Epithelial cell of proximal tubule (primary cell): ENCODE measurements around the gene LRRC32. TPM values are rescaled to one million over a fixed set of nuclear protein-coding genes. Genes with fewer than 3 reads are reported as not detected.

ENCODE experiments used
- DNase-seq: peaks from one replicate; pipeline ENCODE4 v3.0.0-alpha.2; 2011; ENCODE audit warnings: low read depth
- H3K4me3 ChIP-seq: 2 replicates; pipeline ENCODE4 v1.5.1; 2011; ENCODE audit warnings: low read depth, mild to moderate bottlenecking, low read length
- total RNA-seq: library from RNA; depleted of rRNA; stranded (reverse); fragments of >200 nt; gene quantifications from 2 replicates; pipeline ENCODE4 v1.2.3, GENCODE V29; 2015
- TF ChIP-seq, protein P1 (sequence below): conservative IDR thresholded peaks from 2 replicates; pipeline ENCODE4 v1.5.1; 2012; ENCODE audit warnings: low read depth, mild to moderate bottlenecking, low read length

The LRRC32 gene
- total RNA-seq, 1 donor from 2014 or later, result 0.29 TPM

DNA sequence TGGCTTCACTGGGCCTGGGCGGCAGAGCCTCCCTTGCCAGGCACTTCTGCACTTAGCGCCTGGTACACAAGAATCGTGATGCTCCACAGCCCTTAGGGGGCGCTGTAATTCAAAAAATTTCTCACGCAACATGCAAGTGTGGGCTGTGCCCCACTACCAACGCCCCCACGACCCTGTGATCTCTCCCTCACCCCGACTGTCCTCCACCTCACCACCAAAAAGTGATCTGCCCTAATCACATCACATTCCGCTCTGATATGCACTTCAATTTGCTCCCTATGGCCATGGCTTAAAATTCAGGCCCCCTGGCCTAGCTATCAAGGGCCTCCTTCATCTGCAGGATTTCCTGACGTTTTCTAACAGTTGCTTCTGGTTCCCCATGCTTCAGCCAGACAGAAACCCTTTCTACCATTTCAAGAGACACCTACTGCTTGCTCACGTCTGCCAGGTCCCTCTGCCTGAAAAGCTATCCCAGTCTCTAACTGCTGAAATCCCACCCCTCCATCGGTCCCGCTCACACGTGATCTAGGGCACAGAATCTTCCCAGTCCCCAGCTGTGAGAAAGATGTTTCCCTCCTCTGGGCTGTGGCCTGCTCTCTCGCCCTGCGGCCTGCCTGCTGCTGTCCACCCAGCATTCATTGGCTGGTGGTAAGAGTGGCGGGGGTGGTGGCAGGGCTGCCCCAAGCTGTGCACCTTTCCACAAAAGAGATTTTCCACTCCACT lies 27.9 kb upstream of the LRRC32 start:
- TF ChIP-seq, protein P1, sequence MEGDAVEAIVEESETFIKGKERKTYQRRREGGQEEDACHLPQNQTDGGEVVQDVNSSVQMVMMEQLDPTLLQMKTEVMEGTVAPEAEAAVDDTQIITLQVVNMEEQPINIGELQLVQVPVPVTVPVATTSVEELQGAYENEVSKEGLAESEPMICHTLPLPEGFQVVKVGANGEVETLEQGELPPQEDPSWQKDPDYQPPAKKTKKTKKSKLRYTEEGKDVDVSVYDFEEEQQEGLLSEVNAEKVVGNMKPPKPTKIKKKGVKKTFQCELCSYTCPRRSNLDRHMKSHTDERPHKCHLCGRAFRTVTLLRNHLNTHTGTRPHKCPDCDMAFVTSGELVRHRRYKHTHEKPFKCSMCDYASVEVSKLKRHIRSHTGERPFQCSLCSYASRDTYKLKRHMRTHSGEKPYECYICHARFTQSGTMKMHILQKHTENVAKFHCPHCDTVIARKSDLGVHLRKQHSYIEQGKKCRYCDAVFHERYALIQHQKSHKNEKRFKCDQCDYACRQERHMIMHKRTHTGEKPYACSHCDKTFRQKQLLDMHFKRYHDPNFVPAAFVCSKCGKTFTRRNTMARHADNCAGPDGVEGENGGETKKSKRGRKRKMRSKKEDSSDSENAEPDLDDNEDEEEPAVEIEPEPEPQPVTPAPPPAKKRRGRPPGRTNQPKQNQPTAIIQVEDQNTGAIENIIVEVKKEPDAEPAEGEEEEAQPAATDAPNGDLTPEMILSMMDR, result peak; percentile 39
- no peak for DNase-seq
- no peak overlapping the region for H3K4me3 ChIP-seq

DNA sequence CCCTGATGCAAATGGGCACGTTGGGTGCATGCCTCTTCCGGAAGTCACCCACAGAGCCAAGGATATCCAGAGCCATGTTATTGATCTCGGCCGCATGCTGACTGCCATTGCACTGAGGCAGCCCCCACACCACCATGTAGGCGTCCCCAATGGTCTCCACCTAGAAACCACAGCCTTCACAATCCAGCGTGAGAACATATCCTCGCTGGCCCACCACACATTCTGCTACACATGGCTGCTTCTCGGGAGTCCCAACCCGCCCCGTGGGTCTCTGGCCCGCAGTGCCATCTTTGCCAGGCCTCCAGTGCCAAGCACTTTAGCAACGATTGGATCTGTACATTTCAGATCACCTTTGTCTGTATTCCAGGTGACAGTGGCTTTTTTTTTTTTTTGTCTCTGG lies 26.2 kb upstream of the LRRC32 start:
- no peak overlapping the region for H3K4me3 ChIP-seq
- no peak for DNase-seq
- TF ChIP-seq, protein P1, result no peak

DNA sequence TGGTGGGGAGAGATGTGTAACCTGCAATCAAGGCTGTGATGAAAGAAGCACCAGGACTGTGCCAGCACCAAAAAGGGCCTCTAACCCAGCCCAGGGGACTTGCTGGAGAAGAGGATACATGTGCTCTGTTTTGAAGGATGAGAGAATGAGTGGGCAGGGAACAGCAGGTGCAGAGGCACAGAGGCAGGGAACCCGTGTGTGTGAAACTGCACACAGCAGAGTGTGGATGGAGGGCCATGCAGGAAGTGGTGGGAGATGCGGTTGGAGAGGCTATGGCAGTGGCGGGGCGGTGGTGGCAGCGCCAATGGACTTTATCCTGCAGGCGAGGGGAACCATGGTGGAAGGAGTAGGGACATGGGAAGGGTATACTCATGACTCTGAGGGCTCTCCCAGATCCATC lies 25.2 kb upstream of the LRRC32 start:
- TF ChIP-seq, protein P1, result no peak
- DNase-seq, result no peak
- H3K4me3 ChIP-seq, result no peak overlapping the region

DNA sequence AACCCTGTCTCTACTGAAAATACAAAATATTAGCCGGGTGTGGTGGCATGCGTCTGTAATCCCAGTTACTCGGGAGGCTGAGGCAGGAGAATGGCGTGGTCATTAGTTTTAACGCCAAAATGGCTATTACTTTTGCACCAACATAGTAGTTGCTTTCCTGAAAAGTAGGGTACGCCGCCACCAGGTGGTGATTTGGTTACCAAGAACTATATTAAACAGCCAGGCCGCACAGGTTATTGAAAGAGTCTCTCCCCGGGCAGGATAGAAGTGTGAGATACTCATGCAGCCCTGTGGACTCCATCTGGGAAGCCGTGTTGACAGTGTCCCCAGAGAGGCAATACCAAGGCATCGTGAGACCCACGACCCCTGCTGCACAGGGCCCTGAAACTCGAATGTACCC lies 24.6 kb upstream of the LRRC32 start:
- no peak overlapping the region for H3K4me3 ChIP-seq
- TF ChIP-seq, protein P1, result no peak

DNA sequence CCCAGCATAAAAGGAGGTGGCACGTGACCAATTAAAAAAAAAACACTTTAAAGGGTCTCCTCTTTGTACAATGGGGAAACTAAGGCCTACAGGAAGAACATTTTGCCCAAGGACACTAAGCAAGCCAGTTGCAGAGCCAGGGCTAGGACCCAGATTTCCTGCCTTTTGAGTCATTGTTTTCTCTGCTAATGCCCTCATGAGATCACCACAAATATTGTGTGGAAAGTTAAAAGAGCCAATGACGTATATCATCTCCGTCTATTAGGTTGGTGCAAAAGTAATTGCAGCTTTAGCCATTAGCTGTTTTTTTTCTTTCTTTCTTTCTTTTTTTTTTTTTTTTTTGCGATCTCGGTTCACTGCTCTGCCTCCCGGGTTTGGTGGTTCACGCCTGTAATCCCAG lies 24.1 kb upstream of the LRRC32 start:
- TF ChIP-seq, protein P1, result no peak
- no peak for DNase-seq
- no peak overlapping the region for H3K4me3 ChIP-seq

More for the DNA sequence above, 24.6 kb upstream of the LRRC32 start:
- DNase-seq, result no peak

DNA sequence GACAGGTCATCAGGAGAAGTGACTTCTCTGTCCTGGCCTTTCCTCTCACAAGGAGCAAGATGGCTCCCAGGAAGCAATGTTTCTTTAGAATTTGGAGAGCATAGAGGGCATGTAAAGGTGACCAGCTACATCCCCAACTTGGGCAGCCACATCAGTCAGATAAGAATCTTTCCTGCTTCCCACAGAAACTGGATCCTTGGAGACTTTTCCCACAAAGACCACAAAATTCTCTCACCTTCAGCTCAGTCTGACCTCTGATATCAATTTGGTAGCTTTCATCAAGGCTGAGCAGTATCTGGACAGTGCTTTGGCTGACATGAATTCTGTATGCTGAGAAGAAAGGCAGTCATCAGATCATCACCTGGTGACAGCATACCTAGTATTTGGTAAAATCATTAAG lies 23.3 kb upstream of the LRRC32 start:
- no peak for DNase-seq
- TF ChIP-seq, protein P1, result no peak
- H3K4me3 ChIP-seq, result no peak overlapping the region

DNA sequence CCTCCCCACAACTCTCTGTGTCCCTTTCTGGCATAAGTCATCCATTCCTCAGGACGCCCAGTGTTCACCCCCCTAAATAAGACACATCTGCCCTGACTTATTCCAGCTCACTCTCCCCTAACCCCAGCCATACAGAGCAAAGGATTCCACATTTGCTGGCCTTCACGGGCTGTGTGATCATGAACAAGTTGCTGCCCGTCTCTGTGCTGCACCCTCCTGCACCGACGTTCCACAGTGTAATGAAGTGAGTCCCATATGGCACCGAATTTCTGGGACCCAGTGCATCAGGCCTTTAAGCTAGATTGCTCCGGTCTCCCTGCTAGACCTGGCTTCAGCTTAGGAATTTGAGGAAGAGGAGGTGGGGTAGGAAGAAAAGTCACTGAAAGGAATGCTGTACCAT lies 22.4 kb upstream of the LRRC32 start:
- no peak overlapping the region for H3K4me3 ChIP-seq
- DNase-seq, result no peak
- TF ChIP-seq, protein P1, result no peak
